HFFc6 (cell line): ENCODE measurements around the gene SLC5A11. TPM values are rescaled to one million over a fixed set of nuclear protein-coding genes. Genes with fewer than 3 reads are reported as not detected.

Experiments
- DNase-seq: peaks from one replicate; pipeline ENCODE4 v3.0.0-alpha.2; 2018
- H3K27ac Mint-ChIP-seq: 2 replicates; pipeline ENCODE4 v1.8.0; 2020; ENCODE audit warnings: mild to moderate bottlenecking, mixed read lengths
- H3K27me3 Mint-ChIP-seq: 2 replicates; pipeline ENCODE4 v1.8.0; 2021; ENCODE audit warnings: mild to moderate bottlenecking, moderate library complexity, mixed read lengths; ENCODE audit not compliant: insufficient read depth
- H3K36me3 Mint-ChIP-seq: 2 replicates; pipeline ENCODE4 v1.8.0; 2021; ENCODE audit warnings: low read depth, mixed read lengths
- H3K4me1 Mint-ChIP-seq: 2 replicates; pipeline ENCODE4 v1.8.0; 2020; ENCODE audit warnings: low read depth, mixed read lengths
- H3K4me3 Mint-ChIP-seq: 2 replicates; pipeline ENCODE4 v1.8.0; 2020; ENCODE audit warnings: mild to moderate bottlenecking, moderate library complexity, mixed read lengths
- H3K9me3 Mint-ChIP-seq: 2 replicates; pipeline ENCODE4 v1.8.0; 2020; ENCODE audit warnings: mild to moderate bottlenecking, mixed read lengths
- CTCF ChIP-seq: fragments of 200-600 bp; sonication (generic); IDR thresholded peaks from 2 replicates; pipeline ENCODE4 v1.5.0; 2021; ENCODE audit warnings: antibody characterized with exemption, mild to moderate bottlenecking
- total RNA-seq, 6 experiments: library from RNA; stranded (reverse); fragmentation: NEBNext Ultra II Directional; extraction: Animal tissue kit (Norgen Biotek cat#: 25700); gene quantifications; 2 replicates in 1 of 6; 3 replicates in 5 of 6; pipeline ENCODE4 v1.2.3, GENCODE V29; 2021

The SLC5A11 gene
- total RNA-seq, 6 experiments from 2014 or later, result 0.23 TPM; not detected in 5

- no peak for TF ChIP-seq CTCF
- Mint-ChIP-seq H3K4me1 (peaks cover 31% of the 10 kb centered on the region), H3K4me3 (no peak overlapping the region), H3K36me3 (no peaks in the 10 kb centered on the region), H3K27me3 (no peaks in the 10 kb centered on the region; the same call in 1 of the 2 replicates), H3K9me3 (no peaks in the 10 kb centered on the region), H3K27ac (no peak overlapping the region)
- DNase-seq, result no peak
Observed at GRCh38 chr16:24836836-24837235, 8.9 kb upstream of the SLC5A11 start.

- no peak for DNase-seq
- Mint-ChIP-seq H3K4me3 (no peak overlapping the region), H3K27ac (peak overlapping the region; percentile 97; the same call in 1 of the 2 replicates), H3K9me3 (no peaks in the 10 kb centered on the region), H3K27me3 (no peaks in the 10 kb centered on the region; the same call in 1 of the 2 replicates), H3K36me3 (no peaks in the 10 kb centered on the region), H3K4me1 (peaks cover 38% of the 10 kb centered on the region)
- TF ChIP-seq CTCF, result no peak
Observed at GRCh38 chr16:24837969-24838368, 7.8 kb upstream of the SLC5A11 start.

GRCh38 chr16:24838554-24839266 is 7.1 kb upstream of the SLC5A11 start:
- H3K27ac Mint-ChIP-seq, result peak overlapping the region; percentile 97
- TF ChIP-seq CTCF, result no peak
- no peaks in the 10 kb centered on the region; the same call in 1 of the 2 replicates for H3K27me3 Mint-ChIP-seq
- peak; percentile 62 for DNase-seq
- no peaks in the 10 kb centered on the region for H3K9me3 Mint-ChIP-seq
- peak overlapping the region; percentile 84 for H3K4me3 Mint-ChIP-seq
- no peaks in the 10 kb centered on the region for H3K36me3 Mint-ChIP-seq
- H3K4me1 Mint-ChIP-seq, result peaks cover 40% of the 10 kb centered on the region

GRCh38 chr16:24839347-24839972 is 6.3 kb upstream of the SLC5A11 start:
- Mint-ChIP-seq H3K4me3 (peak overlapping the region; percentile 84), H3K4me1 (peaks cover 42% of the 10 kb centered on the region), H3K27ac (peak overlapping the region; percentile 97), H3K36me3 (no peaks in the 10 kb centered on the region), H3K9me3 (no peaks in the 10 kb centered on the region), H3K27me3 (no peaks in the 10 kb centered on the region; the same call in 1 of the 2 replicates)
- no peak for TF ChIP-seq CTCF
- DNase-seq, result no peak

- no peak for TF ChIP-seq CTCF
- Mint-ChIP-seq H3K36me3 (no peaks in the 10 kb centered on the region), H3K4me1 (peaks cover 40% of the 10 kb centered on the region), H3K4me3 (no peak overlapping the region), H3K27ac (no peak overlapping the region; the same call in 1 of the 2 replicates), H3K9me3 (no peaks in the 10 kb centered on the region), H3K27me3 (no peaks in the 10 kb centered on the region; the same call in 1 of the 2 replicates)
- no peak for DNase-seq
Observed at GRCh38 chr16:24841291-24841690, 4.5 kb upstream of the SLC5A11 start.
